GM12878 (cell line): ENCODE results near the gene MYOCOS. TPM values are rescaled to one million over a fixed set of nuclear protein-coding genes. Genes with fewer than 3 reads are reported as not detected.

ENCODE experiments used
- ATAC-seq: fragments of 200-7000 bp; cut with Tn5 transposase; 3 replicates; pipeline ENCODE4 v1.9.1; 2020; ENCODE audit warnings: mild to moderate bottlenecking, moderate library complexity
- BruUV-seq: library from RNA; stranded (reverse); fragments of 400-500 nt; replicated peaks from 2 replicates; lab custom pipeline; 2021; lab: Mats Ljungman, UMichigan
- CTCF ChIA-PET: fragments of 300-600 bp; sonication (Branson Sonifier 250); formaldehyde crosslinking; extraction: SDS; loops from one replicate; lab custom pipeline; 2021; ENCODE audit warnings: inconsistent platforms; lab: Yijun Ruan, JAX
- POLR2A ChIA-PET: fragments of 350-600 bp; formaldehyde crosslinking; extraction: SDS; loops from one replicate; lab custom pipeline; 2021; ENCODE audit warnings: inconsistent platforms; lab: Charles Lee
- RAD21 ChIA-PET: fragments of 300-600 bp; sonication (Branson Sonifier 250); formaldehyde crosslinking; loops from one replicate; lab custom pipeline; 2023; ENCODE audit warnings: antibody characterized with exemption; ENCODE audit not compliant: unreplicated experiment; lab: Charles Lee
- SMC1A ChIA-PET: fragments of 300-600 bp; sonication (Branson Sonifier 250); formaldehyde crosslinking; loops from one replicate; lab custom pipeline; 2023; ENCODE audit not compliant: unreplicated experiment, uncharacterized antibody; lab: Charles Lee
- DNase-seq: peaks from one replicate; pipeline ENCODE4 v3.0.0-alpha.2; 2011; ENCODE audit warnings: low read depth, low spot score
- FAIRE-seq: peaks from 3 replicates; lab custom pipeline; 2011; peaks lifted over from hg19 to GRCh38; lab: Jason Lieb, UNC
- H2AFZ ChIP-seq: 2 replicates; pipeline ENCODE4 v1.6.0; 2011; ENCODE audit warnings: low read depth, low read length, control low read depth; ENCODE audit not compliant: control insufficient read depth
- H3K27ac ChIP-seq: 2 replicates; pipeline ENCODE4 v1.5.1; 2011; ENCODE audit warnings: control low read depth; ENCODE audit not compliant: control insufficient read depth, insufficient read depth
- H3K27me3 ChIP-seq, 2 experiments: replicated peaks in 1 of 2; 2 replicates each; pipeline versions ENCODE4 v1.6.0 to v1.6.1; 2011; ENCODE audit warnings: low read length in 1 of 2; ENCODE audit not compliant: control insufficient read depth in 2 of 2, insufficient read depth in 2 of 2
- H3K36me3 ChIP-seq, 2 experiments: 2 replicates each; pipeline ENCODE4 v1.5.1; 2011; ENCODE audit warnings: low read length in 1 of 2; ENCODE audit not compliant: control insufficient read depth in 2 of 2, insufficient read depth in 2 of 2
- H3K4me1 ChIP-seq: 2 replicates; pipeline ENCODE4 v1.6.1; 2011; ENCODE audit warnings: mild to moderate bottlenecking, low read length, moderate library complexity, mixed read lengths; ENCODE audit not compliant: control insufficient read depth, insufficient read depth
- H3K4me2 ChIP-seq: 2 replicates; pipeline ENCODE4 v1.6.0; 2011; ENCODE audit warnings: control low read depth; ENCODE audit not compliant: control insufficient read depth, insufficient read depth
- H3K4me3 ChIP-seq: fragments of 200-600 bp; sonication (generic); 2 replicates; pipeline ENCODE4 v1.5.1; 2016
- H3K79me2 ChIP-seq: 2 replicates; pipeline ENCODE4 v1.6.0; 2011; ENCODE audit warnings: low read length; ENCODE audit not compliant: control insufficient read depth, insufficient read depth
- H3K9ac ChIP-seq: 2 replicates; pipeline ENCODE4 v1.8.0; 2011; ENCODE audit warnings: low read length, control low read depth, mixed read lengths; ENCODE audit not compliant: control insufficient read depth, insufficient read depth
- H3K9me3 ChIP-seq: replicated peaks from 3 replicates; pipeline ENCODE4 v1.5.1; 2011; ENCODE audit warnings: mild to moderate bottlenecking, low read length; ENCODE audit not compliant: control insufficient read depth, insufficient read depth
- H4K20me1 ChIP-seq: 2 replicates; pipeline ENCODE4 v1.6.0; 2011; ENCODE audit not compliant: control insufficient read depth, insufficient read depth
- RAD51 ChIP-seq: fragments of 450-650 bp; IDR thresholded peaks from 2 replicates; pipeline ENCODE4 v1.6.1; 2016; ENCODE audit warnings: moderate library complexity, mild to moderate bottlenecking, inconsistent platforms
- RELA ChIP-seq: fragments of 450-650 bp; IDR thresholded peaks from 2 replicates; pipeline ENCODE4 v1.8.0; 2014; ENCODE audit warnings: borderline replicate concordance; ENCODE audit not compliant: partially characterized antibody
- REST ChIP-seq: IDR thresholded peaks from 2 replicates; pipeline ENCODE4 v1.6.1; 2012; ENCODE audit warnings: mild to moderate bottlenecking, low read depth, low read length
- SMAD1 ChIP-seq: fragments of 450-650 bp; IDR thresholded peaks from 2 replicates; pipeline ENCODE4 v1.6.1; 2018; ENCODE audit warnings: mild to moderate bottlenecking, low read depth; ENCODE audit not compliant: partially characterized antibody
- YY1 ChIP-seq: IDR thresholded peaks from 2 replicates; pipeline ENCODE4 v1.6.1; 2011; ENCODE audit warnings: low read depth, mild to moderate bottlenecking, low read length
- WGBS: methylation state at CpG from one replicate; pipeline ENCODE4 v1.1.6; 2016; ENCODE audit warnings: low lambda C conversion rate; ENCODE audit not compliant: insufficient replicate concordance, insufficient coverage; ENCODE audit errors: missing lambda C conversion rate; 5-methylcytosine and 5-hydroxymethylcytosine counted together
- in situ Hi-C: fragments of 300-500 bp; cut with MboI; formaldehyde crosslinking; loops from 9 replicates; pipeline ENCODE4 v1.14.3; 2018; ENCODE audit warnings: mixed read lengths
- intact Hi-C: fragments of 100-400 bp; cut with micrococcal nuclease; formaldehyde crosslinking; loops from one replicate; pipeline ENCODE4 v1.14.2; 2022; ENCODE audit not compliant: unreplicated experiment
- polyA plus RNA-seq, 11 experiments: library from polyadenylated mRNA; depleted of rRNA in 4 of 11; unstranded in 6 of 11; stranded (reverse) in 5 of 11; fragments of >200 nt; fragmentation: Nextera tagmentation in 4 of 11; fragmentation: Illumina TruSeq in 1 of 11; extraction: Ambion mirVana in 4 of 11; extraction: Trizol in 1 of 11; gene quantifications; 1 replicate in 1 of 11; 2 replicates in 10 of 11; pipeline versions ENCODE4 v1.2.1 to v1.2.3, GENCODE V29; 2011 to 2016; ENCODE audit warnings: inconsistent platforms in 2 of 11, missing spikeins in 2 of 11, low read depth in 1 of 11
- total RNA-seq, 4 experiments: library from RNA; depleted of rRNA in 3 of 4; stranded (reverse); fragments of >200 nt in 3 of 4; fragmentation: Illumina TruSeq in 1 of 4; extraction: Trizol in 1 of 4; gene quantifications; 2 replicates each; pipeline versions ENCODE4 v1.2.1 to v1.2.3, GENCODE V29; 2013 to 2021

MYOCOS gene
- total and polyA plus RNA-seq, 10 of the 15 experiments (the other 5 are each of a cell fraction or from before 2014, with no cell fraction given), result 0.12 to 0.24 (median 0.16) TPM; not detected in 4

GRCh38 chr1:171666114-171666769, 44.2 kb downstream of the MYOCOS start:
- no peak for DNase-seq

GRCh38 chr1:171668372-171668771, 46.3 kb downstream of the MYOCOS start:
- no peak overlapping the region for H3K9ac ChIP-seq
- no peak overlapping the region for H3K4me2 ChIP-seq
- POLR2A ChIA-PET, result interaction anchor here (0.5 kb wide), 1 partner anchor 256 kb away, joined by 3 read pairs; no protein-coding TSS in a partner anchor
- no peaks in the 10 kb centered on the region; a peak in 1 of 4 replicates for H3K27me3 ChIP-seq
- no peaks in the 10 kb centered on the region for H3K79me2 ChIP-seq
- TF ChIP-seq RELA (no peak), YY1 (no peak), RAD51 (no peak), REST (no peak)
- H2AFZ ChIP-seq, result no peak overlapping the region
- no peaks in the 10 kb centered on the region for H4K20me1 ChIP-seq
- no peaks in the 10 kb centered on the region for H3K4me1 ChIP-seq
- intact Hi-C loops (no loop called here), in situ Hi-C loops (no loop called here)
- SMC1A ChIA-PET, result interaction anchor here (1.1 to 2.5 kb wide), 3 partner anchors 13 to 300 kb away, joined by 3 to 8 read pairs (median 4); no protein-coding TSS in a partner anchor
- no peak overlapping the region for H3K4me3 ChIP-seq
- 44% methylated on average over 5 of the region's 5 CpGs for WGBS
- no peak for ATAC-seq
- no peak for FAIRE-seq
- H3K36me3 ChIP-seq, result no peaks in the 10 kb centered on the region
- H3K27ac ChIP-seq, result no peak overlapping the region
- H3K9me3 ChIP-seq, result no peaks in the 10 kb centered on the region
- no peak for DNase-seq
- RAD21 ChIA-PET, result no interaction called here
- CTCF ChIA-PET, result interaction anchor here (1.5 to 2.0 kb wide), 3 partner anchors 14 to 318 kb away, joined by 4 to 5 read pairs (median 4); no protein-coding TSS in a partner anchor
- no TSS peak for BruUV-seq

More at GRCh38 chr1:171666114-171666769, 44.2 kb downstream of the MYOCOS start:
- ChIA-PET CTCF (interaction anchor here (1.9 kb wide), 1 partner anchor 12 kb away, joined by 8 read pairs; no protein-coding TSS in a partner anchor), SMC1A (interaction anchor here (0.7 to 2.5 kb wide), 4 partner anchors 9 to 22 kb away, joined by 3 to 8 read pairs (median 4); no protein-coding TSS in a partner anchor), RAD21 (interaction anchor here (0.5 kb wide), 1 partner anchor 47 kb away, joined by 3 read pairs; no protein-coding TSS in a partner anchor), POLR2A (no interaction called here)
- intact Hi-C loops (no loop called here), in situ Hi-C loops (no loop called here)
- Histone ChIP-seq H3K27me3 (no peaks in the 10 kb centered on the region; a peak in 1 of 4 replicates), H3K9me3 (no peaks in the 10 kb centered on the region), H3K9ac (no peak overlapping the region), H2AFZ (no peak overlapping the region), H3K4me1 (no peaks in the 10 kb centered on the region), H3K4me2 (no peak overlapping the region), H3K27ac (no peak overlapping the region), H3K79me2 (no peaks in the 10 kb centered on the region), H3K4me3 (no peak overlapping the region), H3K36me3 (no peaks in the 10 kb centered on the region), H4K20me1 (no peaks in the 10 kb centered on the region)
- no peak for FAIRE-seq
- no peak for TF ChIP-seq SMAD1
- no peak for ATAC-seq
- BruUV-seq, result no TSS peak
- WGBS, result 45% methylated on average over 4 of the region's 4 CpGs
